ENCODE measurements around the gene NRAP. TPM values are rescaled to one million over a fixed set of nuclear protein-coding genes. Genes with fewer than 3 reads are reported as not detected.

Gene NRAP
- total RNA-seq, 1 experiment from 2014 or later: not detected

DNA sequence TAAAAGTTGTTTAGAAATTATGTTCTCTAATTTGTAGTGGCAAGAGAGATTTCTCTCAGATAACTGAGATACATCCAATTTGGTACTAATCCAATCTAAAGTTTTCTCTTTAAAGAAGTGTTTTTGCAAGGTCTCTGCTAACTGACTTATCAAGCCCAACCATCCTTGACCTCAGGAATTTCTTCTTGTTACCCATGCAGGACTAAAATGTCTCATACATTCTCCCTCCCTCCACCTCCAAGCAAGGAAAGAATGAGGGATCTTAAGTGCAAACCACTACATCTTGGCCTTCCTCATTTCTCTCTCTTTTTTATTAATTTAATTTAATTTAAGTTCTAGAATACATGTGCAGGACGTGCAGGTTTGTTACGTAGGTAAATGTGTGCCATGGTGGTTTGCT, 12.8 kb downstream of the NRAP start:
- Histone ChIP-seq H3K4me3 (ENCODE audit: low read depth in 2 of 2, low read length in 2 of 2) (no peak overlapping the region), H3K36me3 (ENCODE audit: control insufficient read depth, insufficient read depth, low read length) (no peaks in the 10 kb centered on the region), H3K9me3 (ENCODE audit: control insufficient read depth, insufficient read depth, low read depth, low read length) (no peaks in the 10 kb centered on the region), H3K27ac (ENCODE audit: low read length) (no peak overlapping the region), H3K4me1 (ENCODE audit: control insufficient read depth, insufficient read depth, low read length) (no peaks in the 10 kb centered on the region), H3K27me3 (ENCODE audit: control insufficient read depth, insufficient read depth, low read length) (peaks cover 25% of the 10 kb centered on the region)
- ATAC-seq (no peak), DNase-seq (ENCODE audit: low read depth, low spot score) (no peak)
- TF ChIP-seq SIN3A (IDR thresholded peaks at IDR 0.05; ENCODE audit: borderline replicate concordance, insufficient read depth, low read depth, low read length) (no peak), POLR2AphosphoS5 (IDR thresholded peaks at IDR 0.05; ENCODE audit: low read depth, low read length) (no peak), TCF7L2 (IDR thresholded peaks at IDR 0.05; ENCODE audit: low read depth, low read length) (no peak), CTCF (IDR thresholded peaks at IDR 0.05) (no peak)
- TF ChIP-seq, protein P1, sequence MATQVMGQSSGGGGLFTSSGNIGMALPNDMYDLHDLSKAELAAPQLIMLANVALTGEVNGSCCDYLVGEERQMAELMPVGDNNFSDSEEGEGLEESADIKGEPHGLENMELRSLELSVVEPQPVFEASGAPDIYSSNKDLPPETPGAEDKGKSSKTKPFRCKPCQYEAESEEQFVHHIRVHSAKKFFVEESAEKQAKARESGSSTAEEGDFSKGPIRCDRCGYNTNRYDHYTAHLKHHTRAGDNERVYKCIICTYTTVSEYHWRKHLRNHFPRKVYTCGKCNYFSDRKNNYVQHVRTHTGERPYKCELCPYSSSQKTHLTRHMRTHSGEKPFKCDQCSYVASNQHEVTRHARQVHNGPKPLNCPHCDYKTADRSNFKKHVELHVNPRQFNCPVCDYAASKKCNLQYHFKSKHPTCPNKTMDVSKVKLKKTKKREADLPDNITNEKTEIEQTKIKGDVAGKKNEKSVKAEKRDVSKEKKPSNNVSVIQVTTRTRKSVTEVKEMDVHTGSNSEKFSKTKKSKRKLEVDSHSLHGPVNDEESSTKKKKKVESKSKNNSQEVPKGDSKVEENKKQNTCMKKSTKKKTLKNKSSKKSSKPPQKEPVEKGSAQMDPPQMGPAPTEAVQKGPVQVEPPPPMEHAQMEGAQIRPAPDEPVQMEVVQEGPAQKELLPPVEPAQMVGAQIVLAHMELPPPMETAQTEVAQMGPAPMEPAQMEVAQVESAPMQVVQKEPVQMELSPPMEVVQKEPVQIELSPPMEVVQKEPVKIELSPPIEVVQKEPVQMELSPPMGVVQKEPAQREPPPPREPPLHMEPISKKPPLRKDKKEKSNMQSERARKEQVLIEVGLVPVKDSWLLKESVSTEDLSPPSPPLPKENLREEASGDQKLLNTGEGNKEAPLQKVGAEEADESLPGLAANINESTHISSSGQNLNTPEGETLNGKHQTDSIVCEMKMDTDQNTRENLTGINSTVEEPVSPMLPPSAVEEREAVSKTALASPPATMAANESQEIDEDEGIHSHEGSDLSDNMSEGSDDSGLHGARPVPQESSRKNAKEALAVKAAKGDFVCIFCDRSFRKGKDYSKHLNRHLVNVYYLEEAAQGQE (IDR thresholded peaks at IDR 0.05; ENCODE audit: insufficient read depth in 1 of 2, low read depth in 2 of 2, low read length in 1 of 2): no peak
- CTCF ChIA-PET: no interaction called here
- in situ Hi-C loops (cut with HindIII; ENCODE audit: low pct_unique_long_range_greater_than_20kb, low sequenced_read_pairs): no loop called here
- BruUV-seq (replicated peaks): no TSS peak
- POLR2A ChIA-PET: no interaction called here
- intact Hi-C loops (cut with micrococcal nuclease; ENCODE audit: unreplicated experiment): no loop called here

GRCh38 chr10:113650172-113650571, 13.7 kb downstream of the NRAP start:
- DNase-seq (ENCODE audit: low read depth, low spot score) (no peak), ATAC-seq (no peak)
- no TSS peak for BruUV-seq (replicated peaks)
- Histone ChIP-seq H3K4me3 (ENCODE audit: low read depth in 2 of 2, low read length in 2 of 2) (no peak overlapping the region), H3K36me3 (ENCODE audit: control insufficient read depth, insufficient read depth, low read length) (no peaks in the 10 kb centered on the region), H3K4me1 (ENCODE audit: control insufficient read depth, insufficient read depth, low read length) (no peaks in the 10 kb centered on the region), H3K27me3 (ENCODE audit: control insufficient read depth, insufficient read depth, low read length) (peaks cover 26% of the 10 kb centered on the region), H3K27ac (ENCODE audit: low read length) (no peak overlapping the region), H3K9me3 (ENCODE audit: control insufficient read depth, insufficient read depth, low read depth, low read length) (no peaks in the 10 kb centered on the region)
- in situ Hi-C loops (cut with HindIII; ENCODE audit: low pct_unique_long_range_greater_than_20kb, low sequenced_read_pairs): no loop called here
- CTCF ChIA-PET: no interaction called here
- TF ChIP-seq CTCF (IDR thresholded peaks at IDR 0.05): no peak
- TF ChIP-seq, protein P1 (IDR thresholded peaks at IDR 0.05; ENCODE audit: insufficient read depth in 1 of 2, low read depth in 2 of 2, low read length in 1 of 2): no peak
- no peak for TF ChIP-seq TCF7L2 (IDR thresholded peaks at IDR 0.05; ENCODE audit: low read depth, low read length)
- no peak for TF ChIP-seq POLR2AphosphoS5 (IDR thresholded peaks at IDR 0.05; ENCODE audit: low read depth, low read length)
- no peak for TF ChIP-seq SIN3A (IDR thresholded peaks at IDR 0.05; ENCODE audit: borderline replicate concordance, insufficient read depth, low read depth, low read length)
- POLR2A ChIA-PET: no interaction called here
- intact Hi-C loops (cut with micrococcal nuclease; ENCODE audit: unreplicated experiment): no loop called here

Measured in Panc1 (cell line).